ENCODE results near the gene CA4. TPM values are rescaled to one million over a fixed set of nuclear protein-coding genes. Genes with fewer than 3 reads are reported as not detected.

The CA4 gene
- total RNA-seq, 1 donor from 2014 or later = not detected

- Histone ChIP-seq H3K4me3 (ENCODE audit: low read depth, low read length) (peak overlapping the region; percentile 66), H3K36me3 (ENCODE audit: control insufficient read depth, insufficient read depth, low read length) (no peaks in the 10 kb centered on the region), H3K27me3 (ENCODE audit: control insufficient read depth, insufficient read depth, low read length) (peaks cover 24% of the 10 kb centered on the region)
- peak; percentile 67 for DNase-seq (ENCODE audit: low read depth)
- no peak for TF ChIP-seq CTCF (IDR thresholded peaks at IDR 0.05; ENCODE audit: insufficient read depth, low read length, poor library complexity, severe bottlenecking)
These were observed 14.4 kb upstream of the CA4 start for GRCh38 chr17:60135151-60135950.

- DNase-seq (ENCODE audit: low read depth) = no peak
- Histone ChIP-seq H3K36me3 (ENCODE audit: control insufficient read depth, insufficient read depth, low read length) (no peaks in the 10 kb centered on the region), H3K27me3 (ENCODE audit: control insufficient read depth, insufficient read depth, low read length) (peaks cover 32% of the 10 kb centered on the region), H3K4me3 (ENCODE audit: low read depth, low read length) (no peak overlapping the region)
- no peak for TF ChIP-seq CTCF (IDR thresholded peaks at IDR 0.05; ENCODE audit: insufficient read depth, low read length, poor library complexity, severe bottlenecking)
These were observed 13.7 kb upstream of the CA4 start for GRCh38 chr17:60135951-60136666.

- peaks cover 39% of the 10 kb centered on the region for H3K27me3 ChIP-seq (ENCODE audit: control insufficient read depth, insufficient read depth, low read length)
- TF ChIP-seq CTCF (IDR thresholded peaks at IDR 0.05; ENCODE audit: insufficient read depth, low read length, poor library complexity, severe bottlenecking) = no peak
- DNase-seq (ENCODE audit: low read depth) = no peak
These were observed 12.0 kb upstream of the CA4 start for GRCh38 chr17:60137731-60138130.

GRCh38 chr17:60138769-60139437, 10.9 kb upstream of the CA4 start:
- no peak for DNase-seq (ENCODE audit: low read depth)
- Histone ChIP-seq H3K36me3 (ENCODE audit: control insufficient read depth, insufficient read depth, low read length) (no peaks in the 10 kb centered on the region), H3K4me3 (ENCODE audit: low read depth, low read length) (no peak overlapping the region), H3K27me3 (ENCODE audit: control insufficient read depth, insufficient read depth, low read length) (peaks cover 39% of the 10 kb centered on the region)
- no peak for TF ChIP-seq CTCF (IDR thresholded peaks at IDR 0.05; ENCODE audit: insufficient read depth, low read length, poor library complexity, severe bottlenecking)

More at GRCh38 chr17:60137731-60138130, 12.0 kb upstream of the CA4 start:
- Histone ChIP-seq H3K4me3 (ENCODE audit: low read depth, low read length) (no peak overlapping the region), H3K36me3 (ENCODE audit: control insufficient read depth, insufficient read depth, low read length) (no peaks in the 10 kb centered on the region)

- TF ChIP-seq CTCF (IDR thresholded peaks at IDR 0.05; ENCODE audit: insufficient read depth, low read length, poor library complexity, severe bottlenecking) = peak; percentile 82
- no peak for DNase-seq (ENCODE audit: low read depth)
- Histone ChIP-seq H3K36me3 (ENCODE audit: control insufficient read depth, insufficient read depth, low read length) (no peaks in the 10 kb centered on the region), H3K27me3 (ENCODE audit: control insufficient read depth, insufficient read depth, low read length) (peaks cover 40% of the 10 kb centered on the region), H3K4me3 (ENCODE audit: low read depth, low read length) (no peak overlapping the region)
These were observed 10.1 kb upstream of the CA4 start for GRCh38 chr17:60139438-60140285.

All from kidney epithelial cell (primary cell).